Measurements from ENCODE around the gene ZNF239.
"Not testable (repeated sequence)": the region's sequence is repeated elsewhere in the genome, so short reads cannot be mapped to it uniquely, and the experiment has no call there.

ZNF239 gene

GRCh38 chr10:43576062-43576461 is 1.6 kb upstream of the ZNF239 start:
- no peak for FAIRE-seq

- FAIRE-seq = no peak
These were observed 490 bp upstream of the ZNF239 start for GRCh38 chr10:43574906-43575305.

GRCh38 chr10:43573250-43574000 is 991 bp downstream of the ZNF239 start:
- no peak for FAIRE-seq

GRCh38 chr10:43570971-43571370 is 3.4 kb downstream of the ZNF239 start:
- FAIRE-seq = no peak

- FAIRE-seq = no peak
These were observed 4.7 kb downstream of the ZNF239 start for GRCh38 chr10:43569681-43570080.

- no peak for FAIRE-seq
These were observed 17.2 kb downstream of the ZNF239 start for GRCh38 chr10:43557214-43557613.

- not testable (repeated sequence) for FAIRE-seq
These were observed 30.7 kb downstream of the ZNF239 start for GRCh38 chr10:43543746-43544145.

- FAIRE-seq = no peak
These were observed 49.8 kb downstream of the ZNF239 start for GRCh38 chr10:43524434-43525247.

Data from colon (tissue), 2 donors.